Stimulated activated CD8-positive, alpha-beta memory T cell treated with anti-CD3 and anti-CD28 coated beads, Interleukin-2, amount 100 ng/mL, for 1 hour (primary cell): ENCODE data around the gene ZNF668.
"Not testable (repeated sequence)": the region's sequence is repeated elsewhere in the genome, so short reads cannot be mapped to it uniquely, and the experiment has no call there.

Source experiments
- DNase-seq, 2 donors: peaks; one replicate each; pipeline ENCODE4 v3.0.0-alpha.2; 2020; ENCODE audit warnings: low read depth in 2 of 2

ZNF668 gene

DNA sequence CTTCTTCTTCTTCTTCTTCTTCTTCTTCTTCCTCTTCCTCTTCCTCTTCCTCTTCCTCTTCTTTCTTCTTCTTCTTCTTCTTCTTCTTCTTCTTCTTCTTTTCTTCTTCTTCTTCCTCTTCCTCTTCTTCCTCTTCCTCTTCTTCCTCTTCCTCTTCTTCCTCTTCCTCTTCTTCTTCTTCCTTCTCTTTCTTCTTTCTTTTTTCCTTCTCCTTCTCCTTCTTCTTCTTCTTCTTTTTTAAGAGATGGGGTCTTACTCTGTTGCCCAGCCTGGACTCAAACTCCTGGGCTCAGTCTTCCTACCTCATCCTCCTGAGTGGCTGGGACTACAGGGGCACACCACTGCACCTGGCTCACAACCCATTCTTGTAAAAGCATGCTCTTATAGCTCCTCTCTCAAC, 60.7 kb downstream of the ZNF668 start:
- DNase-seq: not testable (repeated sequence)

DNA sequence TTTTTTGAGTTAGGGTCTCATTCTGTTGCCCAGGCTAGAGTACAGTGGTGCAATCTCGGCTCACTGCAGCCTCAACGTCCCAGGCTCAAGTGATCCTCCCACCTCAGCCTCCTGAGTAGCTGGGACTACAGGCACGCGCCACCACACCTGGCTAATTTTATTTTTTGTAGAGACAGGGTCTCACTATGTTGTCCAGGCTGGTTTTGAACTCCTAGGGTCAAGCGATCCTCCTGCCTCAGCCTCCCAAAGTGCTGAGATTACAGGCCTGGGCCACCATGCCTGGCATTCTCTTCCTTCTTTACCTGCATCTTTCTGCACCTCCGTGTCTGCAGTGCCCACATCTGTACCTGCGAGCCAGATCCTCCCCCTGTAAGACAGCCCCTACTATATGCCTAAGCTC, 62.2 kb downstream of the ZNF668 start:
- not testable (repeated sequence) for DNase-seq
